ENCODE results near the gene DLGAP1.

DLGAP1 gene

GRCh38 chr18:3748086-3748485 lies 707.0 kb downstream of the DLGAP1 start:
- no peak for DNase-seq

- no peak for DNase-seq
These were observed 707.7 kb downstream of the DLGAP1 start for GRCh38 chr18:3747176-3747973.

GRCh38 chr18:3742541-3742940 lies 712.6 kb downstream of the DLGAP1 start:
- DNase-seq: no peak

GRCh38 chr18:3741333-3741732 lies 713.8 kb downstream of the DLGAP1 start:
- no peak for DNase-seq

GRCh38 chr18:3728704-3729437 lies 726.2 kb downstream of the DLGAP1 start:
- DNase-seq: no peak

GRCh38 chr18:3727274-3727673 lies 727.8 kb downstream of the DLGAP1 start:
- DNase-seq: no peak

- DNase-seq: no peak
These were observed 728.7 kb downstream of the DLGAP1 start for GRCh38 chr18:3726238-3726951.

- no peak for DNase-seq
These were observed 730.0 kb downstream of the DLGAP1 start for GRCh38 chr18:3725115-3725514.

GRCh38 chr18:3723554-3723953 lies 731.6 kb downstream of the DLGAP1 start:
- DNase-seq: no peak

GRCh38 chr18:3722649-3723433 lies 732.3 kb downstream of the DLGAP1 start:
- DNase-seq: no peak

GRCh38 chr18:3721771-3722648 lies 733.1 kb downstream of the DLGAP1 start:
- DNase-seq: no peak

- no peak for DNase-seq
These were observed 734.1 kb downstream of the DLGAP1 start for GRCh38 chr18:3720818-3721545.

- no peak for DNase-seq
These were observed 734.9 kb downstream of the DLGAP1 start for GRCh38 chr18:3720159-3720558.

GRCh38 chr18:3717376-3718025 lies 737.6 kb downstream of the DLGAP1 start:
- DNase-seq: no peak

- no peak for DNase-seq
These were observed 738.9 kb downstream of the DLGAP1 start for GRCh38 chr18:3716116-3716660.

- DNase-seq: no peak
These were observed 739.7 kb downstream of the DLGAP1 start for GRCh38 chr18:3715231-3716080.

- DNase-seq: no peak
These were observed 741.4 kb downstream of the DLGAP1 start for GRCh38 chr18:3713708-3714107.

GRCh38 chr18:3713166-3713565 lies 741.9 kb downstream of the DLGAP1 start:
- no peak for DNase-seq

- DNase-seq: no peak
These were observed 742.6 kb downstream of the DLGAP1 start for GRCh38 chr18:3712491-3712890.

Data from activated CD4-positive, alpha-beta T cell treated with anti-CD3 and anti-CD28 coated beads for 4 hours (primary cell).